ENCODE data around the gene COBL. TPM values are rescaled to one million over a fixed set of nuclear protein-coding genes. Genes with fewer than 3 reads are reported as not detected.

COBL gene
- total and polyA plus RNA-seq, 2 of the 8 experiments (the other 6 are each of a cell fraction or from before 2014, with no cell fraction given) = 13.8 to 40.4 TPM

DNA sequence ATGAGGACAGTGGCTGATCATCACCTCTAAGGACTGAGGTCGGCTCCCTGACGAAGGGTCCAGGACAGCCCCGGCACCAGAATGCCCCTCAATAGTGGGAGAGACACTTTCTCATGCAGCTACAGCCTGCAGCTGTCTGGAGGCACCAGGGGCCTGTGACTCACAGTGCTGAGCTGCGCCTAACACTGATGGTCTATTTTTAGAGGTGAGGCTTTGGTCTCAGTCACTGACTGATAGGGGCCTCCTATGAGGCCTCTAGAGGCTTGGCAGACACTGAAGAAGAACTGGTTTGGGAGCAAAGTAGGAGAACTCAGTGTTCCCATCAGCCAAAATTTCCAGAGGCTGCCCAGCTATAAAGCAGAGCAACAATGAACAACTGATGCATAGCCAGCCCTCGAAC is 130.1 kb downstream of the COBL start:
- FAIRE-seq (no peak), DNase-seq (ENCODE audit: low read depth in 1 of 2, low spot score in 2 of 2) (no peak)
- Histone ChIP-seq H3K18ac (ENCODE audit: extremely low read depth, low read length) (no peak overlapping the region), H2AFZ (ENCODE audit: low read length) (no peak overlapping the region), H2AK5ac (ENCODE audit: low read depth, low read length) (no peak overlapping the region), H2BK12ac (ENCODE audit: low read depth, low read length) (no peak overlapping the region), H3K4me1 (replicated peaks in 1 of 4; ENCODE audit: control insufficient read depth in 3 of 4, insufficient read depth in 4 of 4, low read length in 3 of 4) (peaks cover 0 to 7% (median 4%) of the 10 kb centered on the region in 4 experiments; a peak in 4 of 7 replicates), H4K91ac (replicated peaks; ENCODE audit: insufficient read length, low read length) (no peak overlapping the region), H3K56ac (replicated peaks; ENCODE audit: insufficient read length, low read depth, low read length) (no peak overlapping the region), H3K79me1 (ENCODE audit: low read depth, low read length) (peaks cover 2% of the 10 kb centered on the region; the same call in 1 of the 2 replicates), H3K23me2 (ENCODE audit: low read depth, low read length) (no peaks in the 10 kb centered on the region), H2BK5ac (ENCODE audit: low read depth, low read length) (no peak overlapping the region), H2BK20ac (ENCODE audit: low read length) (no peak overlapping the region), H3K14ac (ENCODE audit: insufficient read length) (no peak overlapping the region), H4K5ac (ENCODE audit: insufficient read length, low read depth, low read length) (no peak overlapping the region), H3K4me2 (ENCODE audit: insufficient read depth in 1 of 2, low read depth in 2 of 2, low read length in 2 of 2) (no peak overlapping the region), H3K27me3 (replicated peaks in 1 of 4; ENCODE audit: control insufficient read depth in 3 of 4, extremely low read depth in 1 of 4, insufficient read depth in 3 of 4, low read length in 3 of 4) (no peaks in the 10 kb centered on the region), H3K27ac (ENCODE audit: low read depth, low read length) (no peak overlapping the region), H3K4ac (replicated peaks; ENCODE audit: insufficient read length, low read depth, low read length) (no peak overlapping the region), H3K79me2 (ENCODE audit: control insufficient read depth in 1 of 2, insufficient read depth in 2 of 2, low read length in 2 of 2) (no peaks in the 10 kb centered on the region), H3K9me3 (ENCODE audit: insufficient read depth in 2 of 2, low read depth in 1 of 2, low read length in 1 of 2) (no peaks in the 10 kb centered on the region), H4K8ac (ENCODE audit: extremely low read depth, insufficient read depth, low read length) (no peak overlapping the region), H2BK120ac (replicated peaks; ENCODE audit: low read depth, low read length) (no peak overlapping the region), H3K23ac (ENCODE audit: insufficient read length) (no peak overlapping the region), H2BK15ac (ENCODE audit: low read length) (no peak overlapping the region), H3K36me3 (ENCODE audit: control insufficient read depth in 2 of 4, insufficient read depth in 4 of 4, low read length in 3 of 4) (peaks cover 0 to 15% (median 6%) of the 10 kb centered on the region in 4 experiments; a peak in 5 of 8 replicates), H4K20me1 (replicated peaks in 1 of 2; ENCODE audit: control insufficient read depth in 1 of 2, insufficient read depth in 2 of 2, low read length in 2 of 2) (no peaks in the 10 kb centered on the region), H3K4me3 (ENCODE audit: extremely low read depth in 1 of 4, insufficient read depth in 2 of 4, low read depth in 3 of 4, low read length in 4 of 4) (no peak overlapping the region), H3K9ac (replicated peaks in 1 of 4; ENCODE audit: extremely low read depth in 1 of 4, low read depth in 3 of 4, low read length in 3 of 4) (no peak overlapping the region)
- WGBS, 2 experiments (ENCODE audit: extremely low coverage in 1 of 2, insufficient coverage in 1 of 2, insufficient read length in 1 of 2, insufficient replicate concordance in 2 of 2, low coverage in 1 of 2, low lambda C conversion rate in 2 of 2, missing lambda C conversion rate in 1 of 2) = 90% methylated on average over 5 of the region's 5 CpGs; no CpG with 5 or more reads in 1 of the 2 experiments
- CTCF ChIA-PET (ENCODE audit: partially characterized antibody) = interaction anchor here (0.7 to 16.6 kb wide), 7 partner anchors 10 to 183 kb away, joined by 3 to 352 read pairs (median 4); no protein-coding TSS in a partner anchor
- POLR2A ChIA-PET (ENCODE audit: partially characterized antibody) = interaction anchor here (3.1 kb wide), 1 partner anchor 141 kb away, joined by 11 read pairs; no protein-coding TSS in a partner anchor
- TF ChIP-seq SP4 (IDR thresholded peaks at IDR 0.05; ENCODE audit: low read length) (no peak), TBP (IDR thresholded peaks at IDR 0.05; ENCODE audit: low read depth, low read length) (no peak)
